HEK293 (cell line): ENCODE data around the gene STRIP1.

Experiments used
- GLI4 ChIP-seq: fragments of 450-650 bp; formaldehyde crosslinking; IDR thresholded peaks from 2 replicates; pipeline ENCODE4 v1.5.1; 2016; ENCODE audit warnings: missing biosample characterization, missing genetic modification characterization
- HOXA7 ChIP-seq: sonication (generic); formaldehyde crosslinking; IDR thresholded peaks from 2 replicates; pipeline ENCODE4 v1.8.1; 2022; ENCODE audit warnings: missing genetic modification reagents, borderline replicate concordance
- KLF9 ChIP-seq: fragments of 450-650 bp; formaldehyde crosslinking; IDR thresholded peaks from 2 replicates; pipeline ENCODE4 v1.5.1; 2016; ENCODE audit warnings: missing biosample characterization, missing genetic modification characterization, low read depth
- OVOL3 ChIP-seq: fragments of 450-650 bp; formaldehyde crosslinking; IDR thresholded peaks from 2 replicates; pipeline ENCODE4 v1.5.1; 2016; ENCODE audit warnings: missing biosample characterization, missing genetic modification characterization
- TCF7L2 ChIP-seq: IDR thresholded peaks from 2 replicates; pipeline ENCODE4 v1.6.1; 2011; ENCODE audit warnings: low read depth, mild to moderate bottlenecking, inconsistent platforms, low read length, moderate library complexity, borderline replicate concordance
- ZNF112 ChIP-seq: fragments of 450-650 bp; formaldehyde crosslinking; IDR thresholded peaks from 2 replicates; pipeline ENCODE4 v1.5.0; 2017; ENCODE audit warnings: missing biosample characterization, missing genetic modification characterization
- ZNF138 ChIP-seq: fragments of 450-650 bp; formaldehyde crosslinking; IDR thresholded peaks from 2 replicates; pipeline ENCODE4 v1.5.1; 2016; ENCODE audit warnings: missing biosample characterization, missing genetic modification characterization, borderline replicate concordance
- ZNF274 ChIP-seq, 2 experiments: fragments of 200-500 bp in 1 of 2; fragments of 450-650 bp in 1 of 2; sonication (Bioruptor generic) in 1 of 2; formaldehyde crosslinking in 1 of 2; IDR thresholded peaks; 2 replicates each; pipeline versions ENCODE4 v1.5.1 to v1.6.1; 2014 to 2016; ENCODE audit warnings: borderline replicate concordance in 1 of 2, inconsistent platforms in 1 of 2, low read length in 1 of 2, missing biosample characterization in 1 of 2, missing genetic modification characterization in 1 of 2
- ZNF341 ChIP-seq: fragments of 450-650 bp; formaldehyde crosslinking; IDR thresholded peaks from 2 replicates; pipeline ENCODE4; 2016; ENCODE audit warnings: low read depth, missing biosample characterization, missing genetic modification characterization
- ZNF558 ChIP-seq: fragments of 450-650 bp; formaldehyde crosslinking; IDR thresholded peaks from 2 replicates; pipeline ENCODE4 v1.5.1; 2016; ENCODE audit warnings: missing biosample characterization, missing genetic modification characterization
- TF ChIP-seq, protein P1 (sequence below): fragments of 450-650 bp; formaldehyde crosslinking; IDR thresholded peaks from 2 replicates; pipeline ENCODE4 v1.5.1; 2016; ENCODE audit warnings: missing biosample characterization, missing genetic modification characterization
- TF ChIP-seq, protein P2 (sequence below): fragments of 450-650 bp; formaldehyde crosslinking; IDR thresholded peaks from 2 replicates; pipeline ENCODE4 v1.5.1; 2016; ENCODE audit warnings: missing biosample characterization, missing genetic modification characterization

DNA sequence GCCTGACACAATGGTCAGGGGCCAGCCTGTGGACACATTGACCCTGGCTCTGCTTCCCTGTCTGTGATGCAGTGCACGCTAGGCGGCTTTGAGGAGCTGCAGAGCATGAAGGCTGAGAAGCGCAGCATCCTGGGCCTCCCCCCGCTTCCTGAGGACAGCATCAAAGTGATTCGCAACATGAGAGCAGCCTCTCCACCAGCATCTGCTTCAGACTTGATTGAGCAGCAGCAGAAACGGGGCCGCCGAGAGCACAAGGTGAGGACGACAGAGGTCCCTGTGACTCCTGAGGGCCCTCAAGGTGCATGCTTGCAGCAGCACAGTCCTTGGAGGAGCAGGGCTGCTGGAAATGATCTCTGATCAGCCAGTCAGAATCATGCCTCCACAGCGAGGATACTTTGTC, 8.6 kb downstream of the STRIP1 start:
- TF ChIP-seq, protein P1, sequence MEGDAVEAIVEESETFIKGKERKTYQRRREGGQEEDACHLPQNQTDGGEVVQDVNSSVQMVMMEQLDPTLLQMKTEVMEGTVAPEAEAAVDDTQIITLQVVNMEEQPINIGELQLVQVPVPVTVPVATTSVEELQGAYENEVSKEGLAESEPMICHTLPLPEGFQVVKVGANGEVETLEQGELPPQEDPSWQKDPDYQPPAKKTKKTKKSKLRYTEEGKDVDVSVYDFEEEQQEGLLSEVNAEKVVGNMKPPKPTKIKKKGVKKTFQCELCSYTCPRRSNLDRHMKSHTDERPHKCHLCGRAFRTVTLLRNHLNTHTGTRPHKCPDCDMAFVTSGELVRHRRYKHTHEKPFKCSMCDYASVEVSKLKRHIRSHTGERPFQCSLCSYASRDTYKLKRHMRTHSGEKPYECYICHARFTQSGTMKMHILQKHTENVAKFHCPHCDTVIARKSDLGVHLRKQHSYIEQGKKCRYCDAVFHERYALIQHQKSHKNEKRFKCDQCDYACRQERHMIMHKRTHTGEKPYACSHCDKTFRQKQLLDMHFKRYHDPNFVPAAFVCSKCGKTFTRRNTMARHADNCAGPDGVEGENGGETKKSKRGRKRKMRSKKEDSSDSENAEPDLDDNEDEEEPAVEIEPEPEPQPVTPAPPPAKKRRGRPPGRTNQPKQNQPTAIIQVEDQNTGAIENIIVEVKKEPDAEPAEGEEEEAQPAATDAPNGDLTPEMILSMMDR (tag by site-specific recombination) = no peak
- no peak for TF ChIP-seq ZNF274 (IDR thresholded peaks at IDR 0.05; ENCODE audit: low read length)
- no peak for TF ChIP-seq ZNF274 (tag by site-specific recombination; IDR thresholded peaks at IDR 0.05; ENCODE audit: borderline replicate concordance)
- TF ChIP-seq, protein P2, sequence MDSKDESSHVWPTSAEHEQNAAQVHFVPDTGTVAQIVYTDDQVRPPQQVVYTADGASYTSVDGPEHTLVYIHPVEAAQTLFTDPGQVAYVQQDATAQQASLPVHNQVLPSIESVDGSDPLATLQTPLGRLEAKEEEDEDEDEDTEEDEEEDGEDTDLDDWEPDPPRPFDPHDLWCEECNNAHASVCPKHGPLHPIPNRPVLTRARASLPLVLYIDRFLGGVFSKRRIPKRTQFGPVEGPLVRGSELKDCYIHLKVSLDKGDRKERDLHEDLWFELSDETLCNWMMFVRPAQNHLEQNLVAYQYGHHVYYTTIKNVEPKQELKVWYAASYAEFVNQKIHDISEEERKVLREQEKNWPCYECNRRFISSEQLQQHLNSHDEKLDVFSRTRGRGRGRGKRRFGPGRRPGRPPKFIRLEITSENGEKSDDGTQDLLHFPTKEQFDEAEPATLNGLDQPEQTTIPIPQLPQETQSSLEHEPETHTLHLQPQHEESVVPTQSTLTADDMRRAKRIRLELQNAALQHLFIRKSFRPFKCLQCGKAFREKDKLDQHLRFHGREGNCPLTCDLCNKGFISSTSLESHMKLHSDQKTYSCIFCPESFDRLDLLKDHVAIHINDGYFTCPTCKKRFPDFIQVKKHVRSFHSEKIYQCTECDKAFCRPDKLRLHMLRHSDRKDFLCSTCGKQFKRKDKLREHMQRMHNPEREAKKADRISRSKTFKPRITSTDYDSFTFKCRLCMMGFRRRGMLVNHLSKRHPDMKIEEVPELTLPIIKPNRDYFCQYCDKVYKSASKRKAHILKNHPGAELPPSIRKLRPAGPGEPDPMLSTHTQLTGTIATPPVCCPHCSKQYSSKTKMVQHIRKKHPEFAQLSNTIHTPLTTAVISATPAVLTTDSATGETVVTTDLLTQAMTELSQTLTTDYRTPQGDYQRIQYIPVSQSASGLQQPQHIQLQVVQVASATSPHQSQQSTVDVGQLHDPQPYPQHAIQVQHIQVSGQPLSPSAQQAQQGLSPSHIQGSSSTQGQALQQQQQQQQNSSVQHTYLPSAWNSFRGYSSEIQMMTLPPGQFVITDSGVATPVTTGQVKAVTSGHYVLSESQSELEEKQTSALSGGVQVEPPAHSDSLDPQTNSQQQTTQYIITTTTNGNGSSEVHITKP (tag by site-specific recombination) = no peak
- no peak for TF ChIP-seq ZNF341 (tag by site-specific recombination)
- no peak for TF ChIP-seq GLI4 (tag by site-specific recombination)
- no peak for TF ChIP-seq ZNF138
- no peak for TF ChIP-seq HOXA7 (CRISPR knock-in tag)
- no peak for TF ChIP-seq TCF7L2
- no peak for TF ChIP-seq OVOL3 (tag by site-specific recombination)
- TF ChIP-seq ZNF558 (tag by site-specific recombination) = no peak
- TF ChIP-seq ZNF112 (tag by site-specific recombination) = no peak
- no peak for TF ChIP-seq KLF9 (tag by site-specific recombination)
